T-cell (primary cell): Measurements from ENCODE around the gene TBC1D30. TPM values are rescaled to one million over a fixed set of nuclear protein-coding genes. Genes with fewer than 3 reads are reported as not detected.

Source experiments
- total RNA-seq, 35 experiments: library from RNA in 6 of 35; stranded (reverse) in 6 of 35; fragments of 120-200 nt in 1 of 35; gene quantifications; one replicate each; pipeline versions ENCODE4 v1.2.1 to v1.2.4 and lab custom pipeline; 2013 to 2026

TBC1D30 gene
- total RNA-seq, 5 donors from 2014 or later (not counting 1 experiment from before 2014, with no cell fraction given): 0.07 to 0.73 (median 0.41) TPM

Other genes starting within 250 kb of the TBC1D30 start
- 100 to 1,000 TPM; 113 to 167 (median 149) TPM for gene RASSF3, start 214.2 kb upstream of the TBC1D30 start, total RNA-seq
- 10 to 100 TPM; 22.9 to 29.4 (median 25.5) TPM for gene GNS, start 65.2 kb upstream of the TBC1D30 start, total RNA-seq